SK-N-SH (cell line): ENCODE results near the gene ARHGAP26. TPM values are rescaled to one million over a fixed set of nuclear protein-coding genes. Genes with fewer than 3 reads are reported as not detected.

ENCODE experiments used
- CTCF ChIA-PET: fragments of 300-600, 350-600 bp; formaldehyde crosslinking; extraction: SDS; loops from one replicate; lab custom pipeline; 2021; lab: Yijun Ruan, JAX
- POLR2A ChIA-PET: fragments of 350-600 bp; sonication (Branson Sonifier 250); formaldehyde crosslinking; extraction: SDS; loops from one replicate; lab custom pipeline; 2020; ENCODE audit warnings: antibody characterized with exemption, inconsistent platforms; lab: Yijun Ruan, JAX
- DNase-seq: peaks from one replicate; pipeline ENCODE4 v3.0.0; 2012
- H2AFZ ChIP-seq: fragments of 200-600 bp; sonication (generic); 2 replicates; pipeline ENCODE4 v1.8.1; 2016; ENCODE audit warnings: antibody characterized with exemption, mild to moderate bottlenecking, low read depth
- H3F3A ChIP-seq: fragments of 200-600 bp; sonication (generic); replicated peaks from 2 replicates; pipeline ENCODE3; 2016; ENCODE audit warnings: antibody characterized with exemption, mild to moderate bottlenecking; ENCODE audit not compliant: insufficient read depth
- H3K27ac ChIP-seq, 2 experiments: fragments of 200-500 bp in 1 of 2; fragments of 200-600 bp in 1 of 2; sonication (Bioruptor generic) in 1 of 2; sonication (generic), shearing (Covaris generic) in 1 of 2; 2 replicates each; pipeline versions ENCODE4 v1.5.1 to v1.6.1; 2014 to 2016; ENCODE audit warnings: low read depth in 2 of 2, inconsistent platforms in 1 of 2, low read length in 1 of 2, mild to moderate bottlenecking in 1 of 2, mixed read lengths in 1 of 2
- H3K27me3 ChIP-seq: fragments of 200-600 bp; sonication (generic), shearing (Covaris generic); 2 replicates; pipeline ENCODE4 v1.6.1; 2016; ENCODE audit warnings: mixed run types; ENCODE audit not compliant: insufficient read depth
- H3K36me3 ChIP-seq, 2 experiments: fragments of 200-500 bp in 1 of 2; fragments of 200-600 bp in 1 of 2; sonication (Bioruptor generic) in 1 of 2; sonication (generic) in 1 of 2; replicated peaks in 1 of 2; 2 replicates each; pipeline versions ENCODE3 to v1.5.1; 2014 to 2016; ENCODE audit warnings: low read length in 1 of 2, mild to moderate bottlenecking in 1 of 2; ENCODE audit not compliant: insufficient read depth in 2 of 2, control insufficient read depth in 1 of 2
- H3K4me1 ChIP-seq, 2 experiments: fragments of 200-500 bp in 1 of 2; fragments of 200-600 bp in 1 of 2; sonication (Bioruptor generic) in 1 of 2; sonication (generic), shearing (Covaris generic) in 1 of 2; 2 replicates each; pipeline versions ENCODE4 v1.5.1 to v1.6.1; 2014 to 2016; ENCODE audit warnings: low read depth in 1 of 2, low read length in 1 of 2, mixed run types in 1 of 2; ENCODE audit not compliant: insufficient read depth in 2 of 2, control insufficient read depth in 1 of 2
- H3K4me2 ChIP-seq: fragments of 200-600 bp; sonication (generic), shearing (Covaris generic); 2 replicates; pipeline ENCODE4 v1.6.1; 2017; ENCODE audit warnings: mixed run types
- H3K4me3 ChIP-seq, 2 experiments: fragments of 200-500 bp in 1 of 2; fragments of 200-600 bp in 1 of 2; sonication (Bioruptor generic) in 1 of 2; sonication (generic), shearing (Covaris generic) in 1 of 2; 2 replicates each; pipeline versions ENCODE4 v1.5.1 to v1.8.1; 2014 to 2016; ENCODE audit warnings: low read depth in 2 of 2, inconsistent platforms in 1 of 2, low read length in 1 of 2, mild to moderate bottlenecking in 1 of 2, mixed read lengths in 1 of 2, moderate library complexity in 1 of 2
- H3K79me2 ChIP-seq: fragments of 200-600 bp; sonication (generic); 2 replicates; pipeline ENCODE4 v1.8.1; 2017; ENCODE audit warnings: mild to moderate bottlenecking; ENCODE audit not compliant: insufficient read depth
- H3K9ac ChIP-seq: fragments of 200-600 bp; sonication (generic); 2 replicates; pipeline ENCODE4 v1.6.1; 2017; ENCODE audit warnings: mixed run types
- H3K9me2 ChIP-seq: fragments of 200-600 bp; sonication (generic); 2 replicates; pipeline ENCODE4 v1.6.1; 2017; ENCODE audit warnings: mixed run types
- H3K9me3 ChIP-seq: fragments of 200-600 bp; sonication (generic); 2 replicates; pipeline ENCODE4 v1.6.1; 2017; ENCODE audit warnings: mixed run types, mild to moderate bottlenecking, moderate library complexity
- H4K20me1 ChIP-seq: fragments of 200-600 bp; sonication (generic); 2 replicates; pipeline ENCODE4 v1.6.1; 2017; ENCODE audit warnings: mild to moderate bottlenecking, mixed run types; ENCODE audit not compliant: insufficient read depth
- CHD2 ChIP-seq: fragments of 150-350 bp; IDR thresholded peaks from 2 replicates; pipeline ENCODE4 v1.6.1; 2018; ENCODE audit warnings: low read length; ENCODE audit not compliant: partially characterized antibody
- ELF1 ChIP-seq: IDR thresholded peaks from 2 replicates; pipeline ENCODE4 v1.4.0; 2012
- JUND ChIP-seq: IDR thresholded peaks from 2 replicates; pipeline ENCODE4 v1.4.0; 2012
- MXI1 ChIP-seq: IDR thresholded peaks from 2 replicates; pipeline ENCODE4 v1.6.1; 2012; ENCODE audit warnings: mild to moderate bottlenecking, low read depth, low read length, improper control_type of control experiment
- SMC3 ChIP-seq: IDR thresholded peaks from 2 replicates; pipeline ENCODE4 v1.6.1; 2012; ENCODE audit warnings: low read depth, low read length, improper control_type of control experiment
- TAF1 ChIP-seq: IDR thresholded peaks from 2 replicates; pipeline ENCODE4 v1.6.1; 2012; ENCODE audit warnings: low read depth, mild to moderate bottlenecking, low read length, moderate library complexity, borderline replicate concordance
- USF1 ChIP-seq: IDR thresholded peaks from 2 replicates; pipeline ENCODE4 v1.4.0; 2012; ENCODE audit warnings: low read depth, borderline replicate concordance
- USF2 ChIP-seq: fragments of 150-350 bp; IDR thresholded peaks from 2 replicates; pipeline ENCODE4 v1.6.1; 2017; ENCODE audit warnings: antibody characterized with exemption, low read length, low read depth, borderline replicate concordance
- YY1 ChIP-seq: IDR thresholded peaks from 2 replicates; pipeline ENCODE4 v1.4.0; 2012; ENCODE audit warnings: low read depth, mild to moderate bottlenecking
- ZBTB33 ChIP-seq: IDR thresholded peaks from 2 replicates; pipeline ENCODE4 v1.4.0; 2012; ENCODE audit warnings: low read depth, borderline replicate concordance
- WGBS: methylation state at CpG from one replicate; pipeline ENCODE4 v1.1.6; 2017; ENCODE audit warnings: low lambda C conversion rate; 5-methylcytosine and 5-hydroxymethylcytosine counted together
- polyA plus RNA-seq, 3 experiments: library from polyadenylated mRNA; depleted of rRNA; stranded (reverse); fragments of >200 nt; gene quantifications; 2 replicates each; pipeline ENCODE4 v1.2.3, GENCODE V29; 2012

ARHGAP26 gene
- polyA plus RNA-seq, 1 of the 3 experiments (the other 2 are of a cell fraction), result 6.1 TPM

GRCh38 chr5:143059976-143060765 lies 290.0 kb downstream of the ARHGAP26 start:
- DNase-seq, result no peak
- H3K27ac ChIP-seq, result peak overlapping the region in 1 of 2 experiments; percentile 41; a peak in 1 of 4 replicates
- peak overlapping the region; percentile 21; the same call in 1 of the 2 replicates for H3K4me2 ChIP-seq
- H3K4me3 ChIP-seq, result no peak overlapping the region
- H3F3A ChIP-seq, result peaks cover 14% of the 10 kb centered on the region
- H3K79me2 ChIP-seq, result no peaks in the 10 kb centered on the region
- no peaks in the 10 kb centered on the region for H3K27me3 ChIP-seq
- no peak overlapping the region for H3K9ac ChIP-seq
- H3K9me3 ChIP-seq, result no peaks in the 10 kb centered on the region
- H3K4me1 ChIP-seq, result peaks cover 7 to 55% of the 10 kb centered on the region in 2 experiments
- CTCF ChIA-PET, result interaction anchor here (2.1 kb wide), 1 partner anchor 19 kb away, joined by 4 read pairs; no protein-coding TSS in a partner anchor
- H2AFZ ChIP-seq, result no peak overlapping the region
- POLR2A ChIA-PET, result no interaction called here
- H3K36me3 ChIP-seq, result peaks cover 13 to 37% of the 10 kb centered on the region in 2 experiments
- TF ChIP-seq TAF1 (no peak), JUND (no peak), ZBTB33 (no peak), USF1 (no peak), CHD2 (no peak), ELF1 (no peak), SMC3 (no peak), USF2 (no peak), MXI1 (no peak), YY1 (no peak)
- no peaks in the 10 kb centered on the region for H3K9me2 ChIP-seq
- H4K20me1 ChIP-seq, result no peaks in the 10 kb centered on the region
- WGBS, result 100% methylated on average over 3 of the region's 3 CpGs
